Activated B cell treated with CpG ODN at 0.5 μM for 24 hours (primary cell): ENCODE results near the gene KIF5A. TPM values are rescaled to one million over a fixed set of nuclear protein-coding genes. Genes with fewer than 3 reads are reported as not detected.
A peak's percentile ranks its signal among the peaks of the same experiment; 100 is the strongest.

Experiments used
- ATAC-seq: fragments of 200-7000 bp; cut with Tn5 transposase; one replicate; pipeline ENCODE4 v1.10.0; 2021; ENCODE audit warnings: low read depth, mild to moderate bottlenecking, moderate library complexity
- CTCF ChIA-PET: fragments of 350-600 bp; sonication (Branson Sonifier 250); formaldehyde crosslinking; loops from one replicate; lab custom pipeline; 2021; ENCODE audit warnings: antibody characterized with exemption; lab: Charles Lee
- POLR2A ChIA-PET: fragments of 350-600 bp; sonication (Branson Sonifier 250); formaldehyde crosslinking; loops from one replicate; lab custom pipeline; 2021; ENCODE audit warnings: antibody characterized with exemption; lab: Charles Lee
- DNase-seq: peaks from one replicate; pipeline ENCODE4 v3.0.0; 2022
- H3K27ac Mint-ChIP-seq: one replicate; pipeline ENCODE4 v1.8.0; 2020; ENCODE audit warnings: mixed read lengths
- H3K27me3 Mint-ChIP-seq: one replicate; pipeline ENCODE4 v1.8.0; 2021; ENCODE audit warnings: mixed read lengths
- H3K36me3 Mint-ChIP-seq: one replicate; pipeline ENCODE4 v1.8.0; 2021; ENCODE audit warnings: low read depth, mixed read lengths
- H3K4me1 Mint-ChIP-seq: one replicate; pipeline ENCODE4 v1.8.0; 2021; ENCODE audit warnings: mixed read lengths
- H3K4me3 Mint-ChIP-seq: one replicate; pipeline ENCODE4 v1.8.0; 2020; ENCODE audit warnings: mild to moderate bottlenecking, mixed read lengths
- H3K9me3 Mint-ChIP-seq: one replicate; pipeline ENCODE4 v1.8.0; 2020; ENCODE audit warnings: mixed read lengths
- CTCF ChIP-seq: fragments of 200-600 bp; IDR thresholded peaks from one replicate; pipeline ENCODE4 v1.8.0; 2022; ENCODE audit warnings: antibody characterized with exemption, mild to moderate bottlenecking
- intact Hi-C: fragments of 100-400 bp; cut with micrococcal nuclease; formaldehyde crosslinking; loops from one replicate; pipeline ENCODE4 v1.15.1; 2024
- total RNA-seq: library from RNA; stranded (reverse); gene quantifications from 2 replicates; pipeline ENCODE4 v1.2.3, GENCODE V29; 2022

KIF5A gene
- total RNA-seq, 1 donor from 2014 or later: 0.13 TPM

- DNase-seq: no peak
- TF ChIP-seq CTCF: no peak
- H3K4me1 Mint-ChIP-seq: peaks cover 27% of the 10 kb centered on the region
- H3K27me3 Mint-ChIP-seq: peaks cover 42% of the 10 kb centered on the region
- ATAC-seq: no peak
- no peak overlapping the region for H3K4me3 Mint-ChIP-seq
- ChIA-PET CTCF (no interaction called here), POLR2A (no interaction called here)
- intact Hi-C loops: no loop called here
- no peaks in the 10 kb centered on the region for H3K9me3 Mint-ChIP-seq
- no peak overlapping the region for H3K27ac Mint-ChIP-seq
- H3K36me3 Mint-ChIP-seq: peaks cover 10% of the 10 kb centered on the region
These were observed 57.0 kb downstream of the KIF5A start for GRCh38 chr12:57606821-57607220.

- TF ChIP-seq CTCF: no peak
- Mint-ChIP-seq H3K4me1 (peaks cover 29% of the 10 kb centered on the region), H3K27ac (no peak overlapping the region), H3K27me3 (peaks cover 42% of the 10 kb centered on the region), H3K9me3 (no peaks in the 10 kb centered on the region), H3K4me3 (no peak overlapping the region), H3K36me3 (no peaks in the 10 kb centered on the region)
- DNase-seq (no peak), ATAC-seq (no peak)
- ChIA-PET POLR2A (no interaction called here), CTCF (no interaction called here)
- intact Hi-C loops: no loop called here
These were observed 58.3 kb downstream of the KIF5A start for GRCh38 chr12:57607958-57608663.

- no peak for DNase-seq
- POLR2A ChIA-PET: interaction anchor here (0.7 kb wide), 1 partner anchor 25 kb away, joined by 4 read pairs; no protein-coding TSS in a partner anchor
- TF ChIP-seq CTCF: no peak
- Mint-ChIP-seq H3K4me1 (peaks cover 33% of the 10 kb centered on the region), H3K27me3 (peaks cover 42% of the 10 kb centered on the region), H3K4me3 (no peak overlapping the region), H3K36me3 (no peaks in the 10 kb centered on the region), H3K9me3 (no peaks in the 10 kb centered on the region), H3K27ac (no peak overlapping the region)
- CTCF ChIA-PET: interaction anchor here (1.0 kb wide), 1 partner anchor 26 kb away, joined by 3 read pairs; no protein-coding TSS in a partner anchor
- no peak for ATAC-seq
- intact Hi-C loops: no loop called here
These were observed 59.4 kb downstream of the KIF5A start for GRCh38 chr12:57609101-57609780.

GRCh38 chr12:57609781-57610553, 60.1 kb downstream of the KIF5A start:
- ChIA-PET CTCF (no interaction called here), POLR2A (interaction anchor here (0.6 to 0.7 kb wide), 2 partner anchors 24 to 89 kb away, joined by 4 to 5 read pairs; no protein-coding TSS in a partner anchor)
- Mint-ChIP-seq H3K9me3 (no peaks in the 10 kb centered on the region), H3K27ac (no peak overlapping the region), H3K36me3 (no peaks in the 10 kb centered on the region), H3K27me3 (peaks cover 41% of the 10 kb centered on the region), H3K4me3 (peak overlapping the region; percentile 75), H3K4me1 (peaks cover 36% of the 10 kb centered on the region)
- intact Hi-C loops: no loop called here
- no peak for ATAC-seq
- no peak for TF ChIP-seq CTCF
- no peak for DNase-seq
